HepG2 (cell line): ENCODE data around the gene RSL1D1. TPM values are rescaled to one million over a fixed set of nuclear protein-coding genes. Genes with fewer than 3 reads are reported as not detected.
A peak's percentile ranks its signal among the peaks of the same experiment; 100 is the strongest.

ENCODE experiments used
- HOXA9 ChIP-seq: sonication (generic); formaldehyde crosslinking; IDR thresholded peaks from 2 replicates; pipeline ENCODE4 v1.8.1; 2022; ENCODE audit warnings: missing genetic modification reagents, mild to moderate bottlenecking, moderate library complexity, borderline replicate concordance
- MEIS2 ChIP-seq: sonication (generic); formaldehyde crosslinking; IDR thresholded peaks from 2 replicates; pipeline ENCODE4 v1.9.0; 2021; ENCODE audit warnings: mild to moderate bottlenecking, missing genetic modification reagents
- MIER2 ChIP-seq: IDR thresholded peaks from 2 replicates; pipeline ENCODE4 v1.6.1; 2016; ENCODE audit warnings: missing biosample characterization, missing genetic modification reagents
- MIXL1 ChIP-seq: IDR thresholded peaks from 2 replicates; pipeline ENCODE4 v1.6.1; 2016
- NR0B2 ChIP-seq: sonication (generic); formaldehyde crosslinking; IDR thresholded peaks from 2 replicates; pipeline ENCODE4 v1.4.0; 2020; ENCODE audit warnings: mild to moderate bottlenecking, missing genetic modification reagents
- PLSCR1 ChIP-seq: sonication (generic); formaldehyde crosslinking; IDR thresholded peaks from 2 replicates; pipeline ENCODE4 v1.5.0; 2020; ENCODE audit warnings: missing genetic modification reagents, mild to moderate bottlenecking, borderline replicate concordance
- POLR2G ChIP-seq: fragments of 200-400 bp; formaldehyde crosslinking; IDR thresholded peaks from 2 replicates; pipeline ENCODE4 v1.6.1; 2018; ENCODE audit warnings: mild to moderate bottlenecking, low read depth, low read length, moderate library complexity
- RAD21 ChIP-seq: fragments of 450-650 bp; formaldehyde crosslinking; IDR thresholded peaks from 2 replicates; pipeline ENCODE4 v1.5.0; 2020; ENCODE audit warnings: mild to moderate bottlenecking
- RNF2 ChIP-seq: fragments of 450-650 bp; conservative IDR thresholded peaks from 2 replicates; pipeline ENCODE4 v1.6.1; 2016; ENCODE audit warnings: low read depth
- SALL2 ChIP-seq: sonication (generic); formaldehyde crosslinking; IDR thresholded peaks from 2 replicates; pipeline ENCODE4 v1.8.1; 2023; ENCODE audit warnings: mild to moderate bottlenecking, missing genetic modification reagents, inconsistent platforms
- ZNF296 ChIP-seq: sonication (generic); formaldehyde crosslinking; conservative IDR thresholded peaks from 2 replicates; pipeline ENCODE4 v1.5.0; 2020; ENCODE audit warnings: mild to moderate bottlenecking, missing genetic modification reagents
- ZNF589 ChIP-seq: sonication (generic); formaldehyde crosslinking; conservative IDR thresholded peaks from 2 replicates; pipeline ENCODE4 v1.8.0; 2022; ENCODE audit warnings: mild to moderate bottlenecking, moderate library complexity, missing genetic modification reagents
- ZNF75D ChIP-seq: sonication (generic); formaldehyde crosslinking; IDR thresholded peaks from 2 replicates; pipeline ENCODE4 v1.8.1; 2023; ENCODE audit warnings: missing genetic modification reagents, mild to moderate bottlenecking, borderline replicate concordance
- ZSCAN31 ChIP-seq: sonication (generic); formaldehyde crosslinking; IDR thresholded peaks from 2 replicates; pipeline ENCODE4 v1.5.0; 2020; ENCODE audit warnings: low read depth, mild to moderate bottlenecking, missing genetic modification reagents
- polyA plus RNA-seq, 8 experiments: library from polyadenylated mRNA; depleted of rRNA in 3 of 8; stranded (reverse) in 7 of 8; unstranded in 1 of 8; fragments of >200 nt; fragmentation: Illumina TruSeq in 4 of 8; extraction: Trizol in 4 of 8; gene quantifications; 2 replicates each; pipeline versions ENCODE4 v1.2.1 to v1.2.3, GENCODE V29; 2011 to 2016; ENCODE audit warnings: low read depth in 4 of 8, missing spikeins in 1 of 8, mixed read lengths in 1 of 8; ENCODE audit not compliant: insufficient read depth in 1 of 8
- total RNA-seq, 5 experiments: library from RNA; depleted of rRNA; stranded (reverse); fragments of >200 nt; fragmentation: Illumina TruSeq; extraction: Trizol; gene quantifications; 2 replicates each; pipeline ENCODE4 v1.2.3, GENCODE V29; 2016; ENCODE audit warnings: low read depth in 1 of 5
- TF ChIP-seq, protein P1 (sequence below): sonication (generic); formaldehyde crosslinking; IDR thresholded peaks from 2 replicates; pipeline ENCODE4 v1.5.0; 2020; ENCODE audit warnings: mild to moderate bottlenecking, missing genetic modification reagents
- TF ChIP-seq, protein P2 (sequence below): sonication (generic); formaldehyde crosslinking; IDR thresholded peaks from 2 replicates; pipeline ENCODE4 v1.8.1; 2023; ENCODE audit warnings: missing genetic modification reagents, mild to moderate bottlenecking, borderline replicate concordance
- TF ChIP-seq, protein P3 (sequence below): sonication (generic); formaldehyde crosslinking; IDR thresholded peaks from 2 replicates; pipeline ENCODE4 v1.4.0; 2020; ENCODE audit warnings: mild to moderate bottlenecking, missing genetic modification reagents
- TF ChIP-seq, protein P4 (sequence below): sonication (generic); formaldehyde crosslinking; IDR thresholded peaks from 2 replicates; pipeline ENCODE4 v1.4.0; 2020; ENCODE audit warnings: low read depth, missing genetic modification reagents

Gene RSL1D1
- total and polyA plus RNA-seq, 2 of the 13 experiments (the other 11 are each of a cell fraction or from before 2014, with no cell fraction given): 187 to 343 TPM

GRCh38 chr16:11835891-11836649, 15.3 kb downstream of the RSL1D1 start (continued):
- TF ChIP-seq, protein P1, sequence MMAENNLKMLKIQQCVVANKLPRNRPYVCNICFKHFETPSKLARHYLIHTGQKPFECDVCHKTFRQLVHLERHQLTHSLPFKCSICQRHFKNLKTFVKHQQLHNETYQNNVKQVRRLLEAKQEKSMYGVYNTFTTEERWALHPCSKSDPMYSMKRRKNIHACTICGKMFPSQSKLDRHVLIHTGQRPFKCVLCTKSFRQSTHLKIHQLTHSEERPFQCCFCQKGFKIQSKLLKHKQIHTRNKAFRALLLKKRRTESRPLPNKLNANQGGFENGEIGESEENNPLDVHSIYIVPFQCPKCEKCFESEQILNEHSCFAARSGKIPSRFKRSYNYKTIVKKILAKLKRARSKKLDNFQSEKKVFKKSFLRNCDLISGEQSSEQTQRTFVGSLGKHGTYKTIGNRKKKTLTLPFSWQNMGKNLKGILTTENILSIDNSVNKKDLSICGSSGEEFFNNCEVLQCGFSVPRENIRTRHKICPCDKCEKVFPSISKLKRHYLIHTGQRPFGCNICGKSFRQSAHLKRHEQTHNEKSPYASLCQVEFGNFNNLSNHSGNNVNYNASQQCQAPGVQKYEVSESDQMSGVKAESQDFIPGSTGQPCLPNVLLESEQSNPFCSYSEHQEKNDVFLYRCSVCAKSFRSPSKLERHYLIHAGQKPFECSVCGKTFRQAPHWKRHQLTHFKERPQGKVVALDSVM: no peak
- no peak for TF ChIP-seq ZNF296 (CRISPR knock-in tag)
- TF ChIP-seq, protein P2, sequence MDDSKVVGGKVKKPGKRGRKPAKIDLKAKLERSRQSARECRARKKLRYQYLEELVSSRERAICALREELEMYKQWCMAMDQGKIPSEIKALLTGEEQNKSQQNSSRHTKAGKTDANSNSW (CRISPR knock-in tag): no peak
- TF ChIP-seq MIER2 (CRISPR knock-in tag): no peak
- peak; percentile 71 for TF ChIP-seq POLR2G
- peak; percentile 33; the same call in 1 of the 2 replicates for TF ChIP-seq RAD21 (CRISPR knock-in tag)
- TF ChIP-seq HOXA9: peak; percentile 61; the same call in 1 of the 2 replicates
- TF ChIP-seq SALL2: no peak
- 0 out of 2 replicates have a peak, but pooled peaks have one; percentile 18 for TF ChIP-seq MIXL1
- no peak for TF ChIP-seq ZSCAN31 (CRISPR knock-in tag)
- no peak for TF ChIP-seq RNF2
- TF ChIP-seq, protein P3, sequence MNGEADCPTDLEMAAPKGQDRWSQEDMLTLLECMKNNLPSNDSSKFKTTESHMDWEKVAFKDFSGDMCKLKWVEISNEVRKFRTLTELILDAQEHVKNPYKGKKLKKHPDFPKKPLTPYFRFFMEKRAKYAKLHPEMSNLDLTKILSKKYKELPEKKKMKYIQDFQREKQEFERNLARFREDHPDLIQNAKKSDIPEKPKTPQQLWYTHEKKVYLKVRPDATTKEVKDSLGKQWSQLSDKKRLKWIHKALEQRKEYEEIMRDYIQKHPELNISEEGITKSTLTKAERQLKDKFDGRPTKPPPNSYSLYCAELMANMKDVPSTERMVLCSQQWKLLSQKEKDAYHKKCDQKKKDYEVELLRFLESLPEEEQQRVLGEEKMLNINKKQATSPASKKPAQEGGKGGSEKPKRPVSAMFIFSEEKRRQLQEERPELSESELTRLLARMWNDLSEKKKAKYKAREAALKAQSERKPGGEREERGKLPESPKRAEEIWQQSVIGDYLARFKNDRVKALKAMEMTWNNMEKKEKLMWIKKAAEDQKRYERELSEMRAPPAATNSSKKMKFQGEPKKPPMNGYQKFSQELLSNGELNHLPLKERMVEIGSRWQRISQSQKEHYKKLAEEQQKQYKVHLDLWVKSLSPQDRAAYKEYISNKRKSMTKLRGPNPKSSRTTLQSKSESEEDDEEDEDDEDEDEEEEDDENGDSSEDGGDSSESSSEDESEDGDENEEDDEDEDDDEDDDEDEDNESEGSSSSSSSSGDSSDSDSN: 0 out of 2 replicates have a peak, but pooled peaks have one; percentile 13
- TF ChIP-seq NR0B2: 0 out of 2 replicates have a peak, but pooled peaks have one; percentile 41
- no peak for TF ChIP-seq MEIS2 (CRISPR knock-in tag)
- TF ChIP-seq, protein P4, sequence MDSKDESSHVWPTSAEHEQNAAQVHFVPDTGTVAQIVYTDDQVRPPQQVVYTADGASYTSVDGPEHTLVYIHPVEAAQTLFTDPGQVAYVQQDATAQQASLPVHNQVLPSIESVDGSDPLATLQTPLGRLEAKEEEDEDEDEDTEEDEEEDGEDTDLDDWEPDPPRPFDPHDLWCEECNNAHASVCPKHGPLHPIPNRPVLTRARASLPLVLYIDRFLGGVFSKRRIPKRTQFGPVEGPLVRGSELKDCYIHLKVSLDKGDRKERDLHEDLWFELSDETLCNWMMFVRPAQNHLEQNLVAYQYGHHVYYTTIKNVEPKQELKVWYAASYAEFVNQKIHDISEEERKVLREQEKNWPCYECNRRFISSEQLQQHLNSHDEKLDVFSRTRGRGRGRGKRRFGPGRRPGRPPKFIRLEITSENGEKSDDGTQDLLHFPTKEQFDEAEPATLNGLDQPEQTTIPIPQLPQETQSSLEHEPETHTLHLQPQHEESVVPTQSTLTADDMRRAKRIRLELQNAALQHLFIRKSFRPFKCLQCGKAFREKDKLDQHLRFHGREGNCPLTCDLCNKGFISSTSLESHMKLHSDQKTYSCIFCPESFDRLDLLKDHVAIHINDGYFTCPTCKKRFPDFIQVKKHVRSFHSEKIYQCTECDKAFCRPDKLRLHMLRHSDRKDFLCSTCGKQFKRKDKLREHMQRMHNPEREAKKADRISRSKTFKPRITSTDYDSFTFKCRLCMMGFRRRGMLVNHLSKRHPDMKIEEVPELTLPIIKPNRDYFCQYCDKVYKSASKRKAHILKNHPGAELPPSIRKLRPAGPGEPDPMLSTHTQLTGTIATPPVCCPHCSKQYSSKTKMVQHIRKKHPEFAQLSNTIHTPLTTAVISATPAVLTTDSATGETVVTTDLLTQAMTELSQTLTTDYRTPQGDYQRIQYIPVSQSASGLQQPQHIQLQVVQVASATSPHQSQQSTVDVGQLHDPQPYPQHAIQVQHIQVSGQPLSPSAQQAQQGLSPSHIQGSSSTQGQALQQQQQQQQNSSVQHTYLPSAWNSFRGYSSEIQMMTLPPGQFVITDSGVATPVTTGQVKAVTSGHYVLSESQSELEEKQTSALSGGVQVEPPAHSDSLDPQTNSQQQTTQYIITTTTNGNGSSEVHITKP (CRISPR knock-in tag): peak; percentile 54; the same call in 1 of the 2 replicates
- 0 out of 2 replicates have a peak, but pooled peaks have one; percentile 42 for TF ChIP-seq ZNF75D (CRISPR knock-in tag)
- TF ChIP-seq ZNF589 (CRISPR knock-in tag): no peak
- TF ChIP-seq PLSCR1 (CRISPR knock-in tag): 0 out of 2 replicates have a peak, but pooled peaks have one; percentile 49
